ENCODE data around the gene EGFL8. TPM values are rescaled to one million over a fixed set of nuclear protein-coding genes. Genes with fewer than 3 reads are reported as not detected.
A peak's percentile ranks its signal among the peaks of the same experiment; 100 is the strongest.

Gene EGFL8
- total and polyA plus RNA-seq, 9 of the 15 experiments (the other 6 are each of a cell fraction or from before 2014, with no cell fraction given): 2.2 to 47.4 (median 14.2) TPM

- TF ChIP-seq, protein P1, sequence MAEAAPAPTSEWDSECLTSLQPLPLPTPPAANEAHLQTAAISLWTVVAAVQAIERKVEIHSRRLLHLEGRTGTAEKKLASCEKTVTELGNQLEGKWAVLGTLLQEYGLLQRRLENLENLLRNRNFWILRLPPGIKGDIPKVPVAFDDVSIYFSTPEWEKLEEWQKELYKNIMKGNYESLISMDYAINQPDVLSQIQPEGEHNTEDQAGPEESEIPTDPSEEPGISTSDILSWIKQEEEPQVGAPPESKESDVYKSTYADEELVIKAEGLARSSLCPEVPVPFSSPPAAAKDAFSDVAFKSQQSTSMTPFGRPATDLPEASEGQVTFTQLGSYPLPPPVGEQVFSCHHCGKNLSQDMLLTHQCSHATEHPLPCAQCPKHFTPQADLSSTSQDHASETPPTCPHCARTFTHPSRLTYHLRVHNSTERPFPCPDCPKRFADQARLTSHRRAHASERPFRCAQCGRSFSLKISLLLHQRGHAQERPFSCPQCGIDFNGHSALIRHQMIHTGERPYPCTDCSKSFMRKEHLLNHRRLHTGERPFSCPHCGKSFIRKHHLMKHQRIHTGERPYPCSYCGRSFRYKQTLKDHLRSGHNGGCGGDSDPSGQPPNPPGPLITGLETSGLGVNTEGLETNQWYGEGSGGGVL (CRISPR knock-in tag; IDR thresholded peaks at IDR 0.05): no peak
- no peak for TF ChIP-seq RNF219 (CRISPR knock-in tag; IDR thresholded peaks at IDR 0.05)
- peak; percentile 49; the same call in 1 of the 2 replicates for TF ChIP-seq ZBTB9 (CRISPR knock-in tag; IDR thresholded peaks at IDR 0.05)
- no peak for TF ChIP-seq ZKSCAN3 (CRISPR knock-in tag; IDR thresholded peaks at IDR 0.05)
- peak; percentile 58; the same call in 1 of the 2 replicates for TF ChIP-seq ZBTB7A (IDR thresholded peaks at IDR 0.05; ENCODE audit: borderline replicate concordance, control insufficient read depth, low read depth, low read length)
- peak; percentile 9; the same call in 1 of the 2 replicates for TF ChIP-seq NFIC (IDR thresholded peaks at IDR 0.05)
- 0 out of 2 replicates have a peak, but pooled peaks have one; percentile 3 for TF ChIP-seq CGGBP1 (CRISPR knock-in tag; IDR thresholded peaks at IDR 0.05)
- TF ChIP-seq NUFIP1 (IDR thresholded peaks at IDR 0.05; ENCODE audit: partially characterized antibody): no peak
- TF ChIP-seq ZNF79 (CRISPR knock-in tag; IDR thresholded peaks at IDR 0.05; ENCODE audit: low read depth): no peak
- TF ChIP-seq ZBTB12 (CRISPR knock-in tag; IDR thresholded peaks at IDR 0.05): peak; percentile 97
- no peak for TF ChIP-seq HDAC6 (IDR thresholded peaks at IDR 0.05; ENCODE audit: low read depth, low read length)
- TF ChIP-seq ZNF384 (IDR thresholded peaks at IDR 0.05; ENCODE audit: low read depth, low read length): peak; percentile 9; the same call in 1 of the 2 replicates
- peak; percentile 53; the same call in 1 of the 2 replicates for TF ChIP-seq ERF (CRISPR knock-in tag; IDR thresholded peaks at IDR 0.05)
- TF ChIP-seq MIER1 (IDR thresholded peaks at IDR 0.05; ENCODE audit: low read depth): peak; percentile 47; the same call in 1 of the 2 replicates
- TF ChIP-seq, protein P2, sequence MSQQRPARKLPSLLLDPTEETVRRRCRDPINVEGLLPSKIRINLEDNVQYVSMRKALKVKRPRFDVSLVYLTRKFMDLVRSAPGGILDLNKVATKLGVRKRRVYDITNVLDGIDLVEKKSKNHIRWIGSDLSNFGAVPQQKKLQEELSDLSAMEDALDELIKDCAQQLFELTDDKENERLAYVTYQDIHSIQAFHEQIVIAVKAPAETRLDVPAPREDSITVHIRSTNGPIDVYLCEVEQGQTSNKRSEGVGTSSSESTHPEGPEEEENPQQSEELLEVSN (IDR thresholded peaks at IDR 0.05; ENCODE audit: borderline replicate concordance in 1 of 2, extremely low read depth in 1 of 2, insufficient read depth in 1 of 2, insufficient read length in 1 of 2, low read depth in 1 of 2, low read length in 1 of 2, poor library complexity in 1 of 2, severe bottlenecking in 1 of 2): peak; percentile 89 to 96
These were observed 31.7 kb downstream of the EGFL8 start (continued) for GRCh38 chr6:32195902-32196681.

All from K562 (cell line).